ENCODE data around the gene UPK3A.

DNA sequence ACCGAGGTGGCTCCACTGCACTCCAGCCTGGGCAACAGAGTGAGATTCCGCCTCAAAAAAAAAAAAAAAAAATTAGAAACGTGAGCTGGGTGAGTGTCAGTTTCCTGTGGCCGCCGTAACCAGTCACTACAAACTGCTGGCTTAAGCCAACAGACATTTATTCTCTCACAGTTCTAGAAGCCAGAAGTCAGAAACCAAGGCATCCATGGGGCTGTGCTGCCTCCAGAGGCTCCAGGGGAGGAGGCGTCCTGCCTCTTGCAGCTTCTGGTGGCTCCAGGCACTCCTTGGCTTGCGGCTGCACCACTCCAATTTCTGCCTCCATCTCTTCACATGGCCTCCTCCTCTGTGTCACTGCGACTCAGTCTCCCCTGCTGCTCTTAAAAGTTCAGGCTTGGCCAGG, 32.9 kb upstream of the UPK3A start:
- TF ChIP-seq, protein P1, sequence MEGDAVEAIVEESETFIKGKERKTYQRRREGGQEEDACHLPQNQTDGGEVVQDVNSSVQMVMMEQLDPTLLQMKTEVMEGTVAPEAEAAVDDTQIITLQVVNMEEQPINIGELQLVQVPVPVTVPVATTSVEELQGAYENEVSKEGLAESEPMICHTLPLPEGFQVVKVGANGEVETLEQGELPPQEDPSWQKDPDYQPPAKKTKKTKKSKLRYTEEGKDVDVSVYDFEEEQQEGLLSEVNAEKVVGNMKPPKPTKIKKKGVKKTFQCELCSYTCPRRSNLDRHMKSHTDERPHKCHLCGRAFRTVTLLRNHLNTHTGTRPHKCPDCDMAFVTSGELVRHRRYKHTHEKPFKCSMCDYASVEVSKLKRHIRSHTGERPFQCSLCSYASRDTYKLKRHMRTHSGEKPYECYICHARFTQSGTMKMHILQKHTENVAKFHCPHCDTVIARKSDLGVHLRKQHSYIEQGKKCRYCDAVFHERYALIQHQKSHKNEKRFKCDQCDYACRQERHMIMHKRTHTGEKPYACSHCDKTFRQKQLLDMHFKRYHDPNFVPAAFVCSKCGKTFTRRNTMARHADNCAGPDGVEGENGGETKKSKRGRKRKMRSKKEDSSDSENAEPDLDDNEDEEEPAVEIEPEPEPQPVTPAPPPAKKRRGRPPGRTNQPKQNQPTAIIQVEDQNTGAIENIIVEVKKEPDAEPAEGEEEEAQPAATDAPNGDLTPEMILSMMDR (IDR thresholded peaks at IDR 0.05): no peak
- no peak for TF ChIP-seq POLR2A (IDR thresholded peaks at IDR 0.05)
